HCT116 (cell line): ENCODE results near the gene TTC23. TPM values are rescaled to one million over a fixed set of nuclear protein-coding genes. Genes with fewer than 3 reads are reported as not detected.

ENCODE experiments used
- ATAC-seq: fragments of 200-7000 bp; cut with Tn5 transposase; 2 replicates; pipeline ENCODE4 v1.9.1; 2020; ENCODE audit warnings: mild to moderate bottlenecking, moderate library complexity
- BruUV-seq: library from RNA; stranded (reverse); fragments of 400-500 nt; replicated peaks from 2 replicates; lab custom pipeline; 2021; lab: Mats Ljungman, UMichigan
- CTCF ChIA-PET: fragments of 300-600 bp; sonication (Branson Sonifier 250); formaldehyde crosslinking; loops from one replicate; lab custom pipeline; 2021; ENCODE audit warnings: antibody characterized with exemption; lab: Charles Lee
- POLR2A ChIA-PET: fragments of 300-600, 350-600 bp; sonication (Branson Sonifier 250); formaldehyde crosslinking; loops from one replicate; lab custom pipeline; 2021; ENCODE audit warnings: antibody characterized with exemption; lab: Charles Lee
- RAD21 ChIA-PET, 2 experiments: fragments of 300-600 bp; sonication (Branson Sonifier 250); formaldehyde crosslinking; loops; one replicate each; lab custom pipeline; 2023; ENCODE audit warnings: low total read pairs in 2 of 2; ENCODE audit not compliant: uncharacterized antibody in 2 of 2, unreplicated experiment in 2 of 2, low non-redundant PET in 1 of 2; lab: Charles Lee
- DNase-seq: peaks from one replicate; pipeline ENCODE4 v3.0.0-alpha.2; 2010; ENCODE audit warnings: low read depth, low spot score
- H2AFZ ChIP-seq: fragments of 200-600 bp; shearing (Covaris generic), sonication (generic); 2 replicates; pipeline ENCODE4 v1.6.1; 2017; ENCODE audit warnings: low read depth, mixed run types, mixed read lengths, antibody characterized with exemption, low read length; ENCODE audit not compliant: poor library complexity, severe bottlenecking
- H3K27ac ChIP-seq: 2 replicates; pipeline ENCODE4 v1.5.1; 2012; ENCODE audit warnings: low read depth, low read length
- H3K27me3 ChIP-seq: fragments of 200-600 bp; sonication (generic); 2 replicates; pipeline ENCODE4 v1.6.1; 2016; ENCODE audit warnings: mixed run types, low read length, mixed read lengths; ENCODE audit not compliant: insufficient read depth
- H3K36me3 ChIP-seq, 2 experiments: fragments of 200-500 bp in 1 of 2; fragments of 200-600 bp in 1 of 2; sonication (Bioruptor generic) in 1 of 2; sonication (generic) in 1 of 2; 2 replicates each; pipeline versions ENCODE4 v1.5.1 to v1.6.1; 2014 to 2016; ENCODE audit warnings: low read length in 2 of 2, inconsistent platforms in 1 of 2, mixed read lengths in 1 of 2, mixed run types in 1 of 2; ENCODE audit not compliant: insufficient read depth in 2 of 2, control insufficient read depth in 1 of 2
- H3K4me1 ChIP-seq, 2 experiments: fragments of 200-600 bp in 1 of 2; sonication (generic) in 1 of 2; 2 replicates each; pipeline versions ENCODE4 v1.5.1 to v1.6.1; 2012 to 2017; ENCODE audit warnings: low read length in 2 of 2, inconsistent platforms in 1 of 2, mild to moderate bottlenecking in 1 of 2, mixed read lengths in 1 of 2, mixed run types in 1 of 2, moderate library complexity in 1 of 2; ENCODE audit not compliant: insufficient read depth in 2 of 2, control insufficient read depth in 1 of 2
- H3K4me2 ChIP-seq: fragments of 200-600 bp; sonication (generic); 2 replicates; pipeline ENCODE4 v1.6.1; 2017; ENCODE audit warnings: mixed run types, low read length, mixed read lengths
- H3K4me3 ChIP-seq, 2 experiments: fragments of 200-600 bp in 1 of 2; sonication (generic) in 1 of 2; replicated peaks in 1 of 2; 2 replicates each; pipeline ENCODE4 v1.5.1; 2011 to 2016; ENCODE audit warnings: low read length in 2 of 2, control low read depth in 1 of 2, low read depth in 1 of 2, mild to moderate bottlenecking in 1 of 2, mixed read lengths in 1 of 2, mixed run types in 1 of 2
- H3K79me2 ChIP-seq: fragments of 200-600 bp; sonication (generic); 2 replicates; pipeline ENCODE4 v1.6.1; 2017; ENCODE audit warnings: mild to moderate bottlenecking, mixed run types, low read length, moderate library complexity, mixed read lengths; ENCODE audit not compliant: insufficient read depth
- H3K9ac ChIP-seq: fragments of 200-600 bp; sonication (generic); 2 replicates; pipeline ENCODE4 v1.6.1; 2016; ENCODE audit warnings: low read length, mixed read lengths
- H3K9me2 ChIP-seq: fragments of 200-600 bp; sonication (generic), shearing (Covaris generic); 2 replicates; pipeline ENCODE4 v1.6.1; 2017; ENCODE audit warnings: mixed run types, mild to moderate bottlenecking, moderate library complexity; ENCODE audit not compliant: insufficient read depth
- H3K9me3 ChIP-seq, 2 experiments: fragments of 200-500 bp in 1 of 2; fragments of 200-600 bp in 1 of 2; sonication (Bioruptor generic) in 1 of 2; sonication (generic) in 1 of 2; 2 replicates each; pipeline ENCODE4 v1.6.1; 2014 to 2017; ENCODE audit warnings: low read length in 2 of 2, mixed read lengths in 2 of 2, inconsistent platforms in 1 of 2, low read depth in 1 of 2, mild to moderate bottlenecking in 1 of 2, mixed run types in 1 of 2, moderate library complexity in 1 of 2; ENCODE audit not compliant: control insufficient read depth in 1 of 2, insufficient read depth in 1 of 2
- H4K20me1 ChIP-seq: fragments of 200-600 bp; sonication (generic), shearing (Covaris generic); 2 replicates; pipeline ENCODE4 v1.6.1; 2017; ENCODE audit warnings: mixed run types, mild to moderate bottlenecking, moderate library complexity; ENCODE audit not compliant: insufficient read depth
- ATF3 ChIP-seq: IDR thresholded peaks from 2 replicates; pipeline ENCODE4 v1.6.1; 2012
- EZH2 ChIP-seq: fragments of 200-600 bp; sonication (generic); IDR thresholded peaks from 2 replicates; pipeline ENCODE4 v1.6.1; 2017; ENCODE audit warnings: antibody characterized with exemption, mixed run types
- EZH2phosphoT487 ChIP-seq: fragments of 200-600 bp; IDR thresholded peaks from 2 replicates; pipeline ENCODE4 v1.6.1; 2018; ENCODE audit warnings: antibody characterized with exemption, borderline replicate concordance
- FOSL1 ChIP-seq: IDR thresholded peaks from 2 replicates; pipeline ENCODE4 v1.6.1; 2012; ENCODE audit warnings: low read depth
- JUND ChIP-seq: IDR thresholded peaks from 2 replicates; pipeline ENCODE4 v1.6.1; 2012
- MAX ChIP-seq: IDR thresholded peaks from 2 replicates; pipeline ENCODE4 v1.6.1; 2012
- ZBTB33 ChIP-seq: IDR thresholded peaks from 2 replicates; pipeline ENCODE4 v1.6.1; 2011; ENCODE audit warnings: mild to moderate bottlenecking, low read length, moderate library complexity; ENCODE audit not compliant: insufficient replicate concordance; ENCODE audit errors: extremely low read depth
- ZNF274 ChIP-seq: fragments of 200-500 bp; sonication (Bioruptor generic); IDR thresholded peaks from 2 replicates; pipeline ENCODE4 v1.6.1; 2014; ENCODE audit warnings: mild to moderate bottlenecking, low read depth, low read length, inconsistent platforms
- intact Hi-C: fragments of 100-400 bp; cut with micrococcal nuclease; formaldehyde crosslinking; loops from 2 replicates; pipeline ENCODE4 v1.10.0; 2022
- total RNA-seq: library from RNA; stranded (reverse); gene quantifications from one replicate; pipeline ENCODE4 v1.2.1, GENCODE V29; 2021; ENCODE audit not compliant: unreplicated experiment

The TTC23 gene
- total RNA-seq, 1 experiment from 2014 or later, result 10.2 TPM

- DNase-seq (no peak), ATAC-seq (no peak)
- Histone ChIP-seq H3K27ac (no peak overlapping the region), H3K36me3 (no peaks in the 10 kb centered on the region), H3K79me2 (no peaks in the 10 kb centered on the region), H3K9me3 (no peaks in the 10 kb centered on the region), H3K4me3 (no peak overlapping the region), H4K20me1 (no peaks in the 10 kb centered on the region), H3K9ac (no peak overlapping the region), H3K27me3 (no peaks in the 10 kb centered on the region), H2AFZ (no peak overlapping the region), H3K4me1 (peaks cover 3 to 12% of the 10 kb centered on the region in 2 experiments; a peak in 3 of 4 replicates), H3K4me2 (no peak overlapping the region), H3K9me2 (no peaks in the 10 kb centered on the region)
- no peak for TF ChIP-seq ZBTB33
- TF ChIP-seq JUND, result no peak
- no peak for TF ChIP-seq MAX
- TF ChIP-seq EZH2phosphoT487, result no peak
- no peak for TF ChIP-seq ZNF274
- no peak for TF ChIP-seq ATF3
- TF ChIP-seq EZH2, result no peak
- no peak for TF ChIP-seq FOSL1
- BruUV-seq, result no TSS peak
- ChIA-PET POLR2A (no interaction called here), CTCF (no interaction called here), RAD21 (no interaction called here)
- intact Hi-C loops, result no loop called here
Measured at GRCh38 chr15:99096894-99097426, 152.4 kb downstream of the TTC23 start.
